Neural cell (in vitro differentiated cells): ENCODE measurements around the gene KRTAP5-10. TPM values are rescaled to one million over a fixed set of nuclear protein-coding genes. Genes with fewer than 3 reads are reported as not detected.

Experiments
- H2AFZ ChIP-seq: fragments of 200-600, 300-800 bp; sonication (generic), shearing (Covaris generic); 2 replicates; pipeline ENCODE4 v1.6.0; 2014; ENCODE audit warnings: low read depth, mild to moderate bottlenecking, antibody characterized with exemption, low read length, moderate library complexity
- H3F3A ChIP-seq: fragments of 200-600 bp; shearing (Covaris generic); 2 replicates; pipeline ENCODE4 v1.6.1; 2016; ENCODE audit warnings: mild to moderate bottlenecking, moderate library complexity, mixed read lengths, antibody characterized with exemption, low read length; ENCODE audit not compliant: insufficient read depth, poor library complexity, severe bottlenecking
- H3K27ac ChIP-seq: fragments of 200-600, 300-800 bp; sonication (generic), shearing (Covaris generic); 2 replicates; pipeline ENCODE4 v1.5.1; 2014; ENCODE audit warnings: mild to moderate bottlenecking, low read length, moderate library complexity
- H3K27me3 ChIP-seq: fragments of 300-800, 200-600 bp; sonication (generic), shearing (Covaris generic); 2 replicates; pipeline ENCODE4 v1.6.0; 2014; ENCODE audit warnings: mild to moderate bottlenecking, low read depth, low read length, moderate library complexity; ENCODE audit not compliant: insufficient read depth
- H3K36me3 ChIP-seq: fragments of 300-800, 200-600 bp; sonication (generic), shearing (Covaris generic); 2 replicates; pipeline ENCODE4 v1.5.1; 2014; ENCODE audit warnings: mild to moderate bottlenecking, antibody characterized with exemption, low read length, moderate library complexity; ENCODE audit not compliant: insufficient read depth
- H3K4me2 ChIP-seq: fragments of 300-800, 200-600 bp; sonication (generic), shearing (Covaris generic); 2 replicates; pipeline ENCODE4 v1.6.0; 2014; ENCODE audit warnings: mild to moderate bottlenecking, low read length
- H3K4me3 ChIP-seq: fragments of 300-800, 200-600 bp; sonication (generic), shearing (Covaris generic); 2 replicates; pipeline ENCODE4 v1.5.1; 2014; ENCODE audit warnings: mild to moderate bottlenecking, low read length, moderate library complexity
- H3K79me2 ChIP-seq: fragments of 200-600 bp; shearing (Covaris generic); replicated peaks from 2 replicates; pipeline ENCODE4 v1.6.0; 2014; ENCODE audit warnings: mild to moderate bottlenecking, low read length, moderate library complexity; ENCODE audit not compliant: insufficient read depth
- H3K9ac ChIP-seq: fragments of 300-800, 200-600 bp; sonication (generic), shearing (Covaris generic); 2 replicates; pipeline ENCODE4 v1.6.1; 2016; ENCODE audit warnings: mild to moderate bottlenecking, low read length, mixed read lengths
- H3K9me2 ChIP-seq: fragments of 200-600 bp; shearing (Covaris generic); 2 replicates; pipeline ENCODE4 v1.6.1; 2016; ENCODE audit warnings: mild to moderate bottlenecking, low read length, mixed read lengths; ENCODE audit not compliant: insufficient read depth
- H3K9me3 ChIP-seq: fragments of 200-600, 300-800 bp; sonication (generic), shearing (Covaris generic); 2 replicates; pipeline ENCODE4 v1.6.1; 2016; ENCODE audit warnings: mild to moderate bottlenecking, mixed run types, low read length, moderate library complexity, mixed read lengths
- H4K20me1 ChIP-seq: fragments of 200-600 bp; shearing (Covaris generic); 2 replicates; pipeline ENCODE4 v1.6.1; 2016; ENCODE audit warnings: mild to moderate bottlenecking, mixed run types; ENCODE audit not compliant: insufficient read depth
- CTCF ChIP-seq: fragments of 450-650 bp; IDR thresholded peaks from 2 replicates; pipeline ENCODE4 v1.5.1; 2014; ENCODE audit warnings: antibody characterized with exemption, mild to moderate bottlenecking, moderate library complexity; ENCODE audit not compliant: poor library complexity, severe bottlenecking
- EP300 ChIP-seq: fragments of 450-650 bp; conservative IDR thresholded peaks from 2 replicates; pipeline ENCODE4 v1.6.1; 2014; ENCODE audit warnings: antibody characterized with exemption, mild to moderate bottlenecking, moderate library complexity; ENCODE audit not compliant: poor library complexity, severe bottlenecking
- EZH2 ChIP-seq: fragments of 200-600, 300-800 bp; shearing (Covaris generic), sonication (generic); IDR thresholded peaks from 2 replicates; pipeline ENCODE4 v1.6.1; 2014; ENCODE audit warnings: antibody characterized with exemption, low read length, borderline replicate concordance, mild to moderate bottlenecking; ENCODE audit not compliant: insufficient read depth, poor library complexity, severe bottlenecking
- MXI1 ChIP-seq: fragments of 450-650 bp; conservative IDR thresholded peaks from 2 replicates; pipeline ENCODE4 v1.6.1; 2014; ENCODE audit warnings: antibody characterized with exemption, mild to moderate bottlenecking; ENCODE audit not compliant: poor library complexity, severe bottlenecking
- POLR2AphosphoS5 ChIP-seq: IDR thresholded peaks from 2 replicates; pipeline ENCODE4 v1.6.1; 2012
- RAD21 ChIP-seq: fragments of 450-650 bp; conservative IDR thresholded peaks from 2 replicates; pipeline ENCODE4 v1.6.1; 2014; ENCODE audit warnings: antibody characterized with exemption, mild to moderate bottlenecking, moderate library complexity
- REST ChIP-seq: IDR thresholded peaks from 2 replicates; pipeline ENCODE4 v1.6.1; 2012; ENCODE audit warnings: borderline replicate concordance
- SMC3 ChIP-seq: fragments of 450-650 bp; conservative IDR thresholded peaks from 2 replicates; pipeline ENCODE4 v1.6.1; 2014; ENCODE audit warnings: antibody characterized with exemption, mild to moderate bottlenecking, moderate library complexity; ENCODE audit not compliant: poor library complexity
- TAF1 ChIP-seq: IDR thresholded peaks from 2 replicates; pipeline ENCODE4 v1.6.1; 2012; ENCODE audit warnings: low read depth
- polyA plus RNA-seq: library from polyadenylated mRNA; depleted of rRNA; stranded (reverse); fragments of >200 nt; gene quantifications from 2 replicates; pipeline ENCODE4 v1.2.3, GENCODE V29; 2014

The KRTAP5-10 gene
- polyA plus RNA-seq, 1 donor from 2014 or later, result not detected

GRCh38 chr11:71543866-71544265 is 21.5 kb upstream of the KRTAP5-10 start:
- Histone ChIP-seq H3K27ac (no peak overlapping the region), H3K27me3 (no peaks in the 10 kb centered on the region), H2AFZ (no peak overlapping the region), H3F3A (no peaks in the 10 kb centered on the region), H3K4me3 (no peak overlapping the region), H3K4me2 (no peak overlapping the region), H3K9ac (no peak overlapping the region), H3K9me2 (no peaks in the 10 kb centered on the region), H4K20me1 (no peaks in the 10 kb centered on the region), H3K79me2 (no peaks in the 10 kb centered on the region), H3K36me3 (no peaks in the 10 kb centered on the region), H3K9me3 (no peaks in the 10 kb centered on the region)
- TF ChIP-seq POLR2AphosphoS5 (no peak), MXI1 (no peak), RAD21 (no peak), REST (no peak), SMC3 (no peak), EZH2 (no peak), TAF1 (no peak), CTCF (no peak)

GRCh38 chr11:71544525-71545214 is 20.7 kb upstream of the KRTAP5-10 start:
- Histone ChIP-seq H3K27me3 (no peaks in the 10 kb centered on the region), H2AFZ (no peak overlapping the region), H4K20me1 (no peaks in the 10 kb centered on the region), H3K4me2 (no peak overlapping the region), H3K4me3 (no peak overlapping the region), H3K27ac (no peak overlapping the region), H3K9me3 (no peaks in the 10 kb centered on the region), H3K9ac (no peak overlapping the region), H3F3A (no peaks in the 10 kb centered on the region), H3K79me2 (no peaks in the 10 kb centered on the region), H3K9me2 (no peaks in the 10 kb centered on the region), H3K36me3 (no peaks in the 10 kb centered on the region)
- TF ChIP-seq MXI1 (no peak), EZH2 (no peak), RAD21 (no peak), CTCF (no peak), EP300 (no peak), SMC3 (no peak), REST (no peak), POLR2AphosphoS5 (no peak), TAF1 (no peak)
